GM21423 (cell line): ENCODE measurements around the gene PHKB.

Experiments
- ATAC-seq: cut with Tn5 transposase; IDR thresholded peaks from one replicate; pipeline ENCODE4 v1.9.1; 2021; ENCODE audit warnings: mild to moderate bottlenecking, moderate library complexity; ENCODE audit not compliant: unreplicated experiment

The PHKB gene

DNA sequence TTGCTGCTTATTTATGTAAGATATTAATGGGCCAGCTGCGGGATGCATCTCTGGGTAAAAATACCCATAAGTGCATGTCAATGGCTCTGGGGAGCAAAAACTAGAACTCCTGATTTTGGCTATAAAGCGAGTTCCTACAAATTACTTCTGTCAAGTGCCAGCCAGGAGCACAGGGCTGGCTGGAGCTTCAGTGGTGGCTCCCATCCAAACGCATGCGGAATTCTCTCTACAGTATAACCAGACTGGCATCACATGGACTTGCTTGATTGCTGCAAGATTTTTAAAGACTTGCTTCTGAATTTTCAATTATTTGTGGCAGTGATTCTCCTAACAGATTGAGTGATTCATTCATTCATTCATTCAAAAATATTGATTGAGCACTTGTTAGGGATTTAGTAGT, 260.9 kb downstream of the PHKB start:
- ATAC-seq, result no peak

DNA sequence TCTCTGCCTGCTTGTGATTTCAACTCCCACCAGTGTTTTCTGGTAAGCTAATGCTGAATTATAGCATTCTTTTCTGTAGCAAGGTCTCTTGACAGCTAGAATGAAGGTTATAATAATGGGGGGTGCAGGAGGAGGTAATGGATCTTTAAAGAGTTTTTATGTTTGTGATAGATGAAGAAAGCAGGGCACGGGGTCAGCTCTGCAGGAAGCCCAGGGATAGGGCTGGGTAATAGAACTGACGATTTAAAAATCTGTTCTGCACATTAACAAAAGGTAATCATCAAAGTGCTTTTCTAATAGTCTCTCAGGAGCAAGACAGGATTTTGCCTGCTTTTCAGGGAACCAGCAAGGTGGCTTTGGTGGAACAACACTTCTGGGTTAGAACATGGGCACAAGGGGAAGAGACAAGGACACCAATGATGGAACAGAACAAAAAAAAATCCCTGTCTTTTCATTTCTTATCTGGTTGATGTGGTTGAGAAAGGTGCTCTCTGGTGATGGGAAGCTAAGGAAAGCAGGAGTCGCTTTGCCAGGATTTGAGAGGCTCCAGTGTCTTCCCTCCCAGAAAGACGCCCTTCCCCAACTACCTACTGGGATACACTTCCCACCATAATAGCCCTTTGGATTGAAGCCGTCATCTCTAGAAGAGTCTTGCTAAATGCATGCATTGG, 263.1 kb downstream of the PHKB start:
- no peak for ATAC-seq

DNA sequence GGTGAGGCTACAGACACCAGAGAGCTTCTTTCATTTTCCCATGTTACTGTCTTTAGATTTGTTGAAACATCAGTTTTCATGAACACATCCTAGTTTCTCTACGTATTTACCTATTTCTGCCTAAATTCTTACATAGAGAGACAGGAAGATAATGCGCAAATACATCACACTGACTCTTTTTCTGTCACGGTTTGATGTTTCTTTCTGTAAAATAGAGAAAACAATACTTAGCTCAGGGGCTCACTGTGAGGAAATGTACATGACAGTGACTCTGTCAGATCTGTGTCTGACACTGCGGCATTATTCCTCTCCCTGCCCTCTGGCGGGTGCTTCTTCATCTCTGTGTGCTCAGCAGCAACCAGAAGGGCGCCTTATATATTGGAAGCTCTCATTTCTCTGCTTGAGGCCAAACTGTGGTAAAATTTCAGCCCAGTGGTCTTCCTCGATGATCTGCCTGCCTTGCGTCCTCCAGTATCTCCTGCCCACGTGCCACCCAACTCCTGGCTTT, 264.1 kb downstream of the PHKB start:
- ATAC-seq, result no peak

DNA sequence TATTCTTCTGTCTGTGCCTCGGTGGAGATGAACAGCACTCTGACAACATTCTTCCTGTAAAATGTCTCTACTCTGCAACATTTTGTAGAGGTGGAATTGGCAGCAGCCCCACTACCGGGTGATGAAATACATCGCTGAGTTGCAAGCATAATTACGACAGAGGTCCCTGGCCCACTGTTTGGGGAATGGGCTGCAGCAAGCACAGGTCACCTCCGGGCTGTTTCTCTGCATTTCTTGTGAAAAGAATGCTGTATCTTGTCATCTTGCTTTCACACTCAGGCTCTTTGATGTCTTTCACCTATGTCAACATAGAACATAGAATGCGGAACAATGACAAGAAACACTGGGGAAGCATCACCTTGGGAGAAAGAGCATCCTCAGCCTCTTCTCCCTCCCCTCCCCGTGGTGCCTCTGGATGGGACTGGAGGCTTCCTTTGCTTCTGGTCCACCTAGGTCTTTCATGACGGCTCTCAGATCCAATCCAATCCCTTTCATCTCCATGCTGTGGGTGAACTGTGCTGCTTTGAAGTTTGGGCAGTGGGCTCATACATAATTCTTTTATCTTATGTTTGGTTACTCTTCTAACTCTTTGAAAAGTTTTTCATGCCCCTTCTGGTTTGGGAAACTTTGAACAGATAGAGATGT, 265.0 kb downstream of the PHKB start:
- ATAC-seq, result no peak

DNA sequence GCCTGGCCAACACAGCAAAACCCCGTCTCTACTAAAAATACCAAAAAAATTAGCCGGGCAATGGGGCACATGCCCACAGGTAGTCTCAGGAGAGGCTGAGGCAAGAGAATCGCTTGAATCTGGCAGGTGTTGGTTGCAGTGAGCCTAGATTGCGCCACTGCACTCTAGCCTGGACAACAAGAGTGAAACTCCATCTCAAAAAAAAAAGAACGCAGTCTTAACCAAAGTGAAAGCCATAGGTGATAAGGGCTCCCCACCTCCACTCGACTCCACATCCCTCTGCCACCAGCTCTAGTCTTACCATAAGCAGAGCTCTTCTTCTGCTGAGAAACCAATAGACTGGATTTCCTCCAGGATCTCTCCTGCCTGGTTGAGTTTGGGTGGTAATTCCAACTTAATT, 266.0 kb downstream of the PHKB start:
- no peak for ATAC-seq

DNA sequence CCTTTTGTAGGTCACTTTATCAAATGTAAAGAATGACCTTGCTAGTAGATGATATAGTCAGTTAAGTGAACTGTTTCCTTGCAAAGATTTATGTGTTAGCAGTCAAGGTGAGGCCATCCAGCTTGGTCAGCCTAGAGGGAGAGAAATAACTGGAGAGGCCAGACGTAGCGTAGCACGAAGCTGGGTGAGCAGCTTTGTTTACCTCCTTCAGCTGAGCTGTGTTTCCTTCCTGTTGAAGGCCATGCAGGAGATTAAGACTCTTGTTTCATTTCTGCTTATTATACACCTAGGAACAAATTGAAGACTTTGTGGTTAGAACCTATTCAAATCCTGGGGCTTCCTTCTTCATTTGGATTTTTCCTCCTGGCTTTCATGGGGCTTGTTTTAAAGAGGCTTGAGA, 267.1 kb downstream of the PHKB start:
- ATAC-seq, result no peak

DNA sequence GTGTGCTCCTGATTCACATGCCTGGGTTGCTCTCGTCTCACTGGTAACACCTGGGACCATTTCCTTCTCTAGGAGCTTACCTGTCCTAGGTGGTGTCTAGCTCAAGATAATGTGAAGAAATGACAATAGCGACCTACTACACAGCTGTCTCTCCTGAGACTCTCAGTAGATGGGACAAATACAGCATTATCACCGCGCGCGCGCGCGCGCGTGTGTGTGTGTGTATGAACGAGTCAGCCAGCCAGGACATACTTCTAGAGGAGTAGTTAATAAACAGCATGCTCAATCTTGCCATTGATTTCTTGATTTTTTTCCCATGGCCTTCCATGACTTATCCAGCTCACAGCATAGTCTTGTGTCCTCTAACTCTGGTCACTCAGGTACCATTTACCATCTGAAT, 268.6 kb downstream of the PHKB start:
- no peak for ATAC-seq

DNA sequence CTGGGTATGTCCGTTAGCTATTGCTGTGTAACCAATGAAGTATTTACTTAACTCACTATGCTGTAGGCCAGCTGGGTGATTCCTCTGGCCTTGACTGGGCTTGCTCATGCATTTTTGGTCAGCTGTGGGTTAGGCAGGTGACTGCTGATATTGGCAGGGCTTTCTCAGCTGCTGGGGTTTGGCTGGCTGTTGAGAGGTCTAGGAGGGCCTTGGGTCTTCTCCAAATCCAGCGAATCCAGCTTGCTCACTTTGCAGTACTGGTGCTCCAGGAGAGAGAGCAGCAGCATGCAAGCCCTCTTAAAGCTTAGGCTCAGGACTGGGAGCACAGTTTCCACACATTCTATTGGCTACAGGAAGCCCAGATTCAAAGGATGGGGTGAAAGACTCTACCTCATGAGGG, 270.1 kb downstream of the PHKB start:
- ATAC-seq, result no peak

DNA sequence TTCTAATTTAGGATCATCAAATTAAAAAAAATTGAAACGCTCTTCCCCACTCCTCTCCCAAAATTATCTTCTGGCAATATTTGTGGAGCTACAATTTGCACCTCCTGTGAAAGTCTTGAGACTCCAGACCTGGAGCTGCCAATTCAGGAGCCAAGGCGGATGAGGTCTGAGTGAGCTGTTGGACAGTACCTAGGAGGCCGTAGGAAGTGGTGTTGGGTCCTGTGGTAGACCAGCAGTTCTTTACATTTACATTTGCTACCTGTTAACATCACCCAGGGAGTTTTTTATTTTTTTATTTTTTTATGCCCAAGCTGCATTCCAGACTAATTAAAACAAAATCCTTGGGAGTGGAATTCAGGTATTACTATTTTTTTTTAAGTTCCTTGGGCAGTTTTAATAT, 271.0 kb downstream of the PHKB start:
- no peak for ATAC-seq

DNA sequence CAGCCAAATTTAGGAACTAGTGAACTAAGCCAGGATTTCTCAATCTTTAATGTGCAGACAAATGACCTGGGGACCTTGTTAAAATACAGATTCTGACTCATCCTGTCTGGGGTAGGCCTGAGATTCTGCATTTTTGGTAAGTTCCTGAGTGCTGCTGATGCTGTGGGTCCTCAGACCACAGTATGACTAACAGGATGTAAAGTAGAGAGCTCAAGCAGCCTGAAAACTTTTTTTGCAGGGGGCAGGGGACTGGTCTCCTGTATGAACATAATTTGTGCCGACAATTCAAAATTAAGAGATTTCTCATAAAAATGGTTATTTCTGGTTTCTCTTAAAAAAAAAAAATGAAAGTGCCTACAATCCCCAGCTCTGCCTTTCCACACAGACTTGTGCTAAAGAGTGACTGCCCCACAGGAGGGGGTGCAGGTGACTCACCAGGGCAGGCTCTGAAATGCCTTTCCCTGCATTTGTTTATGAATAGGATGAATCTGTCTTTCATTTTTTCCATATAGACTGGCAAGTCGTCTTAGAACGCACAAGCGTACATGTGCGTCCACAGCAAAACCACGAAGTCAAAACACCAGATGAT, 271.5 kb downstream of the PHKB start:
- no peak for ATAC-seq

DNA sequence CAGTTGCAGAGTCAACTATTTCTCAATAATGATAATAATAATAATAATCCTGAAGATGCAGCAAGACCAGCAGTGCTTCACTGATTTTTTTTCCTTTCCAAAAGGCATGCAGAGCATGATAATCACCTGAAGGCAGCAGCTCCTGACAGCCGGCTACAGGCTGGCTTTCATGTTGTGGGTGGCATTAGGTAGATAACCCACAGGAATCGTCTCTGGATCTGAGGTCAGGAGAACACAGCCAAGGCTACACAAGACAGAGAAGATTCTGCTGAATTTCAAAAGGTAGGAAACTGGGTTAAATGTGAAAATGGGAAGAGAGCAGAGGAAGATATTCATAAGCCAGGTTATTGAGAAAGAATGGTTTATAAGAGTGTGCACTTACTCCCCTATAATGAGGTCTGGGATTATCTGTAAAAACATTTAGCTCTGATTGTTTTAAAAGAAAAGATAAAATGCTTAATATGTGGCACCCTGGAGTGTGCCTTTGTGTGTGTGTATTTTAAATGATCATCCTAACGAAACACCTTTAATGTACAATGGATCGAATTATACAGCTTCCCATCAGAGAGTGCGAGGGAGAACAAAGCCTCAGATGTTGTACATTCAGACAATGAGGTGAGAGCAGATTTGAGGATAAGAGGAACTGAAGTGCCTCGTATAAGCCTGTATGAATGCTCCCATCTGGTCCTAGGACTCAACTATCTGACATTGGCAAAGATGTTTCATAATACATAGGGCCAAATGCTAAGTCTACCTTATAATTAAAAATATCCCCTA, 273.1 kb downstream of the PHKB start:
- no peak for ATAC-seq

DNA sequence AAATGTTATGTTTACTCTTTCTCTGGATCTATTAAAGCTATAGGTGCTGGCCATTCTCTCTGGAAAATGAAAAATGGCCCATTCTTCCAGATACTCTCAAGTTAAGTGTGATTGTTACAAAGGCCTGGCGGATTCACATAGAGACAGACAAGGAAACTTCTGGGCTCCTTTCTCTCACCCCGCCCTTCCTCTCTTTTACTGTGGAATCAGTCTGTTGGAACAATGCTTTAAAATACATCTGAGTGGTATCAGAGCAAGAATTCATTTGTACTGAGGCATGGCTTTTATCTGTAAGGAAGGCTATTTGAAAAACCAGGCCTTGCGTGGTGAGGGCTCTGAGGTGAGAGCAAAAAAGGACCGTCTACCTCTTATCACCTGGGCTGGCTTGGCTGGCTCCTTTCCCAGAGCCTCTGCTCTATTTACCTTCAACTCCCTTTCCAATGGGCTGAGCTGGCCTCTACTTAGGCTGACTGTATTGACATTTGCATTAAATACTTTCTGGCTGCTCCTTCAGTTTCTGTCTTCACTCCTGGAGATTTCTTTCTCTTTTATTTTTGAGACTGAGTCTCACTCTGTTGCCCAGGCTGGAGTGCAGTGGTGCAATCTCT, 274.0 kb downstream of the PHKB start:
- ATAC-seq, result no peak

DNA sequence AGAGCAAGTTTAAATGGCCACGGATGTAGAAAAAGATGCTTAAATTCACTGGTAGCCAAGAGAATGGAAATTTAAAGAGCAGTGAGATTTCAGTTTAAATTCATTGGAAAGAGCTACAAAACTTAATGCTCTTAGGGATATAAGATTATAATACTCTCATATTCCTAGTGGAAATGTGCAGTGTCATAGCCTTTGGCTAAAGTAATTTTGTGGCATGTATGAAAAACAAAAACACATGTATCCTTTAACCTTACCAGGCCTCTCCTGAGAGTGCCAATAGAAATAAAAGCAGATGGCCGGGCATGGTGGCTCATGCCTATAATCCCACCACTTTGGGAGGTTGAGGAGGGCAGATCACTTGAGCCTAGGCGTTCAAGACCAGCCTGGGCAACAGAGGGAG, 289.2 kb downstream of the PHKB start:
- ATAC-seq, result no peak
